GM19438 (cell line): ENCODE results near the gene AGPAT4.
"Not testable (repeated sequence)": the region's sequence is repeated elsewhere in the genome, so short reads cannot be mapped to it uniquely, and the experiment has no call there.

Experiments used
- ATAC-seq: cut with Tn5 transposase; IDR thresholded peaks from one replicate; pipeline ENCODE4 v1.9.1; 2021; ENCODE audit warnings: low read depth; ENCODE audit not compliant: unreplicated experiment

AGPAT4 gene

GRCh38 chr6:161211380-161212035, 62.4 kb downstream of the AGPAT4 start:
- ATAC-seq = no peak

DNA sequence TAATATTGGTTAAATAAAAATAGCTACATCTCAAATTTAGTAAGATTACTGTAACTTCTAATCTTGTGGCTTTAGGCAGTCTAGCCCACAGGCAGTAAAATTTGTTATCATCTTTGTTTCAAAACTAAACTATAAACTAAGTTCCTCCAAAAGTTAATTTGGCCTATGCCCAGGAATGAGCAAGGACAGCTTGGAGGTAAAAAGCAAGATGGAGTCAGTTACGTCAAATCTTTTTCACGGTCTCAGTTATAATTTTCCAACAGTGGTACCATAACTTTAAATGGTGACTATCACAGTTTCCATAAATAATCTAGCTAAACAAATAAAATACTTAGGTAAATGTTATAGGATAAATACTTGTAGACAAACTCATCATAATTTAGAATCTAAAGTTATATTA, 63.0 kb downstream of the AGPAT4 start:
- ATAC-seq = no peak

DNA sequence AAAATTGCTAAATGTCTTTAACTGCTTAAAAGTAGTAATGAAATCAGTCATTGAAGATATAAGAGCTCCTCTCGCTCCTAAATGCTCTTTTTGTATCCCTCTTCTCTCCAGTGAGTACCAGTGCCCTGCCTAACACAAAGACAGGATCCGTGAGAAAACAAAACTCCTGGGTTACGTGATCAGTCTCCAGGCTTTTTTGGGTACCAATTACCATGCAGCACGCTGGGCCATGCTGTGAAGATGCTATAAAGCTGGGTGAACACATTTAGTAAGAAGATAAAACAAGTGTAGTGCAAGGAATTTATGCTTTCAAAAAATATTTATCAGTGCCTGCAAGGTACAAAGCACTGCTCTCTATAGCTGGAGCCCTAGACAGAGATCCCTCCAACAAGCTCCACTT, 66.7 kb downstream of the AGPAT4 start:
- no peak for ATAC-seq

DNA sequence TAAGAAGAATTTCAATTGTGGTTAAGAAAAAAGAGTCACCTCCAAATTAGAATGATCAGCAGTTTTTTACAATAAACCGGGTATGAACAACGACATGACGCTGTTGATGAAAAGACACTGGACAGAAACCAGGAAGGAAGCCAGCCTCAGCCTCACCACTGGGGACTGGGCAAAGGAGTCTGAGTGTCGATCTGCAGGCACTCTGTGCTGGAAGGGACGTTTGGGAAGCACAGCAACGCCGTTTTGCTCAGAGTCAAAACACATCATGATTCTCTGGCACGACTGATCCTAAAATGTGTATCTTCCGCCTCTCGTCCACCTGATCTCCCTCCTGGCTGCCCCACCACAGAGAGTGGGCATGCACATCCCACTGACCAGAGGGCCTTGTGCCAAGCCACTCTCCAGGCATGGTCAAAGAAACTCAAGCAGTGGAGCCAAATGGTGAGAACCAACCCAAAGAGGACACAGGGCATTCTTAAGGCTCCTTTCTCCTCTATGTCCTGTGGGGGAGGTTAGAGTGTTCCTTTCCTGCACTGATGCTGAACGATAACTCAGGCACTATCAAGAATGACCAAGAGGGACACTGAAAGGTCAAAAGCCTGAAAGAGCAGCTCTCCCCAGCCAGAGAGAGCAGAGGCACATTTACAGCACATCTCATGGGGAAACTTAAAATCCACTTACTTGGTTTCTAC, 68.8 kb downstream of the AGPAT4 start:
- no peak for ATAC-seq

GRCh38 chr6:161200610-161201370, 73.1 kb downstream of the AGPAT4 start:
- ATAC-seq = no peak

- ATAC-seq = no peak
Measured at GRCh38 chr6:161199850-161200249, 74.0 kb downstream of the AGPAT4 start.

DNA sequence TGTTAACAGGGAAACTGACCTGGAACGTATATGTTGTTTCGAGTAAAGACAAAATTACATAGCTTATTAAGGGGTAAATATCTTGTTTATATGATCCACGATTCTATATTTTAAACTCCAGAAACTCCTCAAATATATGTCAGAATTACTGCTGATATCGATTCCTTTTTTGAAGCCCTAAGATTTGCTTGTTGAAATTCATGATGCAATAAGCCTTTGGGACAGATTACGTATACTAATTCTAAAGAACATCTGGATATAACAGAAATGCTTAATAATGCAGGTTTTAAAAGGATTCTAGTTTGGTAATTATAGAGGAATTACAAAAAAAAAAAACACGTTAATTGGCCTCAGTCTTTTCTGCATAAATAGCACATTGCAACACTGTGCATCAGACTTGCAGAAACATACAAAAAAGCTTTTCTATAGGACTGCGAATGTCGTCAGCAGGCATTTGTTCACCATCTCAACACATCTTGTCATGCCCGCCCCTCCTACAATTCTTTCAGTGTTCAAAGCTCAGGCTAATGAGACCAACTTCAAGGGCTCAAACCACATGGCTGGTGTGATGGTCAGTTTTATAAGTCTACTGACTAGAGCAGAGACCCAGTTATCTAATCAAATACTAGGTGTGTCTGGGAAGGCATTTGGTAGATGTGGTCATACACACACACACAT, 74.9 kb downstream of the AGPAT4 start:
- no peak for ATAC-seq

DNA sequence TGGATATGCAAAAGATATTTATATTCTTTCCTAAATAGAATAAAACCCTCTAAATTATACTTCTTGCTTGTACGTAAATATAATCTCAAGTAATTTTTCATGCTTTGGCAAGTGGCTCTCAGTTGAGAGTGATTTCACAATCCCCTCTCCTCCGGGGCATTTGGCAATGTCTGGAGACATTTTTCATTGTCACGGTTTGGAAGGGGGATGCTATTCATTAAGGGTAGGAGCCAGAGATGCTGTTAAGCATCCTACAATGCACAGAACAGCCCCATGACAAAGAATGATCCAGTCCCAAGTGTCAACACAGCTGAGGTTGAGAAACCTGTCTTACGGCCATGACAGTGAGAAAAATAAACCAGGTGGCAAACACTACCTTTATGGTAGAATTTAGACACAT, 75.7 kb downstream of the AGPAT4 start:
- no peak for ATAC-seq

- ATAC-seq = no peak
Measured at GRCh38 chr6:161195386-161195785, 78.5 kb downstream of the AGPAT4 start.

DNA sequence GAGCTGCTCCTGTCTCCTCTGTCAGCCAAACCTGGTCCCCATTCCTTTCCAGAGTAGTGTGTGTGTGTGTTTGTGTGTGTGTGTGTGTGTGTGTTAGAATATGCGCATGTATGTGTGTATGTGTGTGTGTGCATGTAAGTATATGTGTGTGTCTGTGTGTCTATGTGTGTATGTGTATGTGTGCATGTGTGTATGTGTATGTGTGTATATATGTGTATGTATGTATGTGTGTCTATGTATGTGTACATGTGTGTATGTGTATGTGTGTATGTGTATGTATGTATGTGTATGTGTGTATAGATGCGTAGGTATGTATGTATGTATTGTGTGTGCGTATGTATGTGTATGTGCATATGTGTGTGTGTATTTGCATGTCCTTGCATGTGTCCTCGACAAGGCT, 79.5 kb downstream of the AGPAT4 start:
- no peak for ATAC-seq

GRCh38 chr6:161192636-161193411, 81.0 kb downstream of the AGPAT4 start:
- ATAC-seq = no peak

- ATAC-seq = no peak
Measured at GRCh38 chr6:161191671-161192070, 82.2 kb downstream of the AGPAT4 start.

DNA sequence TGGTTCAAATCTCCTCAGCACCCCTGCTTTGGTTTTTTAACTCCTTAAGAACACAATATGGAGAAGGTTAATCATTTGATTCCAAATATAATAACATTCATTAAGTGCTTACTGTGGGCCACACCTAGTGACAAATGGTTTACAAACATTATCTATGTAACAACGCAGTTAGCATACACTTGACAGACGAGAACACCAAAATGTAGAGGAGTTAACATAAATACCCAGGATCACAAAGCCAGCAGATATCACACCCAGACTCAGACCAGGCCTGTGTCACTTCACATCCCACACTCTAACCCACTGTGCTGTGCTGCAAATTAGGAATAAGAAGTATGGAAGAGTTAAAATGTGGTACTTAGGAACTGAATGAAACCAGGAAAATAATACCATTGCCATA, 82.9 kb downstream of the AGPAT4 start:
- no peak for ATAC-seq

GRCh38 chr6:161189891-161190290, 84.0 kb downstream of the AGPAT4 start:
- no peak for ATAC-seq

GRCh38 chr6:161188547-161189465, 85.1 kb downstream of the AGPAT4 start:
- ATAC-seq = no peak

GRCh38 chr6:161186173-161186769, 87.6 kb downstream of the AGPAT4 start:
- ATAC-seq = no peak

DNA sequence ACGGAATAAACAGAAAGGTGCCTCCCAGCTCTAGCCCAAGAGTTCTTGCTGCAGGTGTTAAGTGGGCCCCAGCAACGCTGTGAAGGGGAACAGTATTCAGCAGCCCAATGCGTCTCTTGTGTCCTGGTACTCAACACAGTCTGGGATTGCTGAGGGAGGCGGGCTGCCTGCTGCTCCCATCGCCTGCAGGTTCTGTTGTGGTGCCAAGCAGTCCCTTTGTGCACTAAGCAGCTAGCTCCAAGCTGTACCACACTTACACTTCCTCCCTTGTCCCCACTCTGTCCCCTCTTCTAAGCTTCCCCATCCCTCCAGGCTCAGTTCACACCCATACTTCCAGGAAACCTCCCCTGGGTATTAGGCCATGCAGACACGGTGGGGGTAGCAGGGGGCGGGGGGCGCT, 92.7 kb downstream of the AGPAT4 start:
- no peak for ATAC-seq

GRCh38 chr6:161178155-161178554, 95.7 kb downstream of the AGPAT4 start:
- ATAC-seq = not testable (repeated sequence)

GRCh38 chr6:161176428-161176827, 97.4 kb downstream of the AGPAT4 start:
- not testable (repeated sequence) for ATAC-seq
